K562 (cell line): ENCODE measurements around the gene XPO1. TPM values are rescaled to one million over a fixed set of nuclear protein-coding genes. Genes with fewer than 3 reads are reported as not detected.

Experiments used
- DMBX1 ChIP-seq: fragments of 250-450 bp; sonication (Bioruptor Pico); IDR thresholded peaks from 2 replicates; pipeline ENCODE4 v1.8.0; 2022; ENCODE audit warnings: inconsistent platforms, mild to moderate bottlenecking, moderate library complexity, borderline replicate concordance
- ZBTB40 ChIP-seq, 2 experiments: fragments of 450-650 bp in 1 of 2; sonication (generic) in 1 of 2; formaldehyde crosslinking in 1 of 2; IDR thresholded peaks; 2 replicates each; pipeline versions ENCODE4 v1.7.1 to v1.9.0; 2016 to 2022; ENCODE audit warnings: inconsistent platforms in 1 of 2, mild to moderate bottlenecking in 1 of 2, missing genetic modification reagents in 1 of 2
- polyA plus RNA-seq, 8 experiments: library from polyadenylated mRNA; depleted of rRNA in 4 of 8; stranded (reverse) in 5 of 8; unstranded in 3 of 8; fragments of >200 nt; fragmentation: Nextera tagmentation in 2 of 8; fragmentation: Illumina TruSeq in 1 of 8; extraction: Ambion mirVana in 2 of 8; extraction: Trizol in 1 of 8; gene quantifications; 2 replicates each; pipeline versions ENCODE4 v1.2.1 to v1.2.3, GENCODE V29; 2011 to 2014; ENCODE audit warnings: inconsistent platforms in 1 of 8, missing spikeins in 1 of 8
- total RNA-seq, 7 experiments: library from RNA; depleted of rRNA in 6 of 7; stranded (reverse); fragments of >200 nt in 6 of 7; fragmentation: Illumina TruSeq in 2 of 7; extraction: Trizol in 2 of 7; gene quantifications; 2 replicates each; pipeline versions ENCODE4 v1.2.1 to v1.2.3, GENCODE V29; 2011 to 2021; ENCODE audit warnings: low replicate concordance in 1 of 7

XPO1 gene
- total and polyA plus RNA-seq, 9 of the 15 experiments (the other 6 are each of a cell fraction or from before 2014, with no cell fraction given): 86.2 to 307 (median 216) TPM

GRCh38 chr2:61433606-61434005 is 104.5 kb downstream of the XPO1 start (continued):
- TF ChIP-seq ZBTB40 (IDR thresholded peaks at IDR 0.05): no peak
- TF ChIP-seq ZBTB40 (CRISPR knock-in tag; IDR thresholded peaks at IDR 0.05): no peak
- TF ChIP-seq DMBX1 (CRISPR knock-in tag): no peak
